Mesendoderm (in vitro differentiated cells): Measurements from ENCODE around the gene KRT78.
"Not testable (repeated sequence)": the region's sequence is repeated elsewhere in the genome, so short reads cannot be mapped to it uniquely, and the experiment has no call there.

Experiments
- DNase-seq: peaks from one replicate; pipeline ENCODE4 v3.0.0; 2013
- H2AK5ac ChIP-seq: 2 replicates; pipeline ENCODE4 v1.6.1; 2013; ENCODE audit warnings: low read length, inconsistent platforms
- H2BK120ac ChIP-seq: 2 replicates; pipeline ENCODE4 v1.6.1; 2013; ENCODE audit warnings: low read depth, mild to moderate bottlenecking, low read length, moderate library complexity, mixed read lengths
- H2BK15ac ChIP-seq: replicated peaks from 2 replicates; pipeline ENCODE4 v1.6.1; 2013; ENCODE audit warnings: low read depth, mild to moderate bottlenecking, moderate library complexity
- H2BK5ac ChIP-seq: 2 replicates; pipeline ENCODE4 v1.6.1; 2013; ENCODE audit warnings: low read length, inconsistent platforms
- H3K18ac ChIP-seq: 2 replicates; pipeline ENCODE4 v1.6.1; 2013; ENCODE audit warnings: mild to moderate bottlenecking, low read length, mixed read lengths
- H3K23ac ChIP-seq: one replicate; pipeline ENCODE4 v1.6.1; 2013; ENCODE audit warnings: low read length
- H3K27ac ChIP-seq: 2 replicates; pipeline ENCODE4 v1.5.1; 2013; ENCODE audit warnings: low read depth, mild to moderate bottlenecking, inconsistent platforms, low read length, moderate library complexity
- H3K27me3 ChIP-seq: 2 replicates; pipeline ENCODE4 v1.6.1; 2013; ENCODE audit warnings: low read length, control low read depth, mild to moderate bottlenecking, inconsistent platforms; ENCODE audit not compliant: insufficient read depth, poor library complexity
- H3K36me3 ChIP-seq: 2 replicates; pipeline ENCODE4 v1.6.1; 2013; ENCODE audit warnings: low read length, inconsistent platforms; ENCODE audit not compliant: control insufficient read depth, insufficient read depth
- H3K4ac ChIP-seq: one replicate; pipeline ENCODE4 v1.6.1; 2013; ENCODE audit warnings: low read depth, mild to moderate bottlenecking, low read length, moderate library complexity
- H3K4me1 ChIP-seq: 2 replicates; pipeline ENCODE4 v1.6.1; 2013; ENCODE audit warnings: low read depth, low read length, inconsistent platforms; ENCODE audit not compliant: control insufficient read depth
- H3K4me2 ChIP-seq: 2 replicates; pipeline ENCODE4 v1.6.1; 2013; ENCODE audit warnings: low read length
- H3K4me3 ChIP-seq: 2 replicates; pipeline ENCODE4 v1.5.1; 2013; ENCODE audit warnings: mild to moderate bottlenecking, low read length
- H3K56ac ChIP-seq: one replicate; pipeline ENCODE4 v1.6.1; 2013; ENCODE audit warnings: low read length
- H3K79me1 ChIP-seq: 2 replicates; pipeline ENCODE4 v1.6.1; 2013; ENCODE audit warnings: low read length, inconsistent platforms
- H3K79me2 ChIP-seq: 2 replicates; pipeline ENCODE4 v1.6.1; 2013; ENCODE audit warnings: mild to moderate bottlenecking, low read length; ENCODE audit not compliant: control insufficient read depth, insufficient read depth
- H3K9ac ChIP-seq: 2 replicates; pipeline ENCODE4 v1.6.1; 2013; ENCODE audit warnings: low read length, inconsistent platforms
- H4K5ac ChIP-seq: one replicate; pipeline ENCODE4 v1.6.1; 2013; ENCODE audit warnings: low read length
- H4K8ac ChIP-seq: one replicate; pipeline ENCODE4 v1.6.1; 2013; ENCODE audit warnings: low read depth, mild to moderate bottlenecking, control low read depth, low read length, moderate library complexity
- WGBS: extraction: QIAGEN DNeasy Blood & Tissue Kit; methylation state at CpG from one replicate; pipeline ENCODE4 v1.1.7; 2013; ENCODE audit warnings: low lambda C conversion rate, missing lambda C conversion rate; ENCODE audit not compliant: insufficient coverage; ENCODE audit errors: extremely low coverage; 5-methylcytosine and 5-hydroxymethylcytosine counted together

KRT78 gene

DNA sequence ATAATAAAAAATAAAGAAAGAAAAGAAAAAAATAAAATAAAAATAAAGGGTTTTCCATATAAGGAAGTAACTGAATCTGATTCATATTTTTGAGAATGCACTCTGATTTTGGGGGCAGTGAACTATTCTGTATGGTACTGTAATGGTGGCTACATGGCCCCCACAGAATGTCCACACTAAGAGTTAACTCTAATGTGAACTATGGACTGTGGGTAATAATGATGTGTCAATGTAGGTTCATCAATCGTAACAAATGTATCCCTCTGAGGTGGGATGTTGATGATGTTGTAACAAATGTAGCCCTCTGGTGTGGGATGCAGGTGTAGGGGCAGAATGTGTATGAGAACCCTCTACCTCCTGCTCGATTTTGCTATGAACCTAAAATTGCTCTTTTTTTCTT is 42.2 kb upstream of the KRT78 start:
- Histone ChIP-seq H3K4ac (no peak overlapping the region), H4K8ac (no peak overlapping the region), H3K4me2 (no peak overlapping the region), H2BK120ac (no peak overlapping the region), H3K79me2 (no peaks in the 10 kb centered on the region), H2BK5ac (no peak overlapping the region), H3K4me3 (no peak overlapping the region), H3K23ac (no peak overlapping the region), H2AK5ac (no peak overlapping the region), H3K4me1 (no peaks in the 10 kb centered on the region), H3K18ac (no peak overlapping the region), H2BK15ac (no peak overlapping the region), H3K27me3 (no peaks in the 10 kb centered on the region), H3K36me3 (no peaks in the 10 kb centered on the region), H3K27ac (no peak overlapping the region), H3K9ac (no peak overlapping the region), H3K56ac (no peak overlapping the region), H3K79me1 (no peaks in the 10 kb centered on the region), H4K5ac (no peak overlapping the region)
- WGBS = no CpG with 5 or more reads among the region's 2 CpGs
- DNase-seq = no peak

DNA sequence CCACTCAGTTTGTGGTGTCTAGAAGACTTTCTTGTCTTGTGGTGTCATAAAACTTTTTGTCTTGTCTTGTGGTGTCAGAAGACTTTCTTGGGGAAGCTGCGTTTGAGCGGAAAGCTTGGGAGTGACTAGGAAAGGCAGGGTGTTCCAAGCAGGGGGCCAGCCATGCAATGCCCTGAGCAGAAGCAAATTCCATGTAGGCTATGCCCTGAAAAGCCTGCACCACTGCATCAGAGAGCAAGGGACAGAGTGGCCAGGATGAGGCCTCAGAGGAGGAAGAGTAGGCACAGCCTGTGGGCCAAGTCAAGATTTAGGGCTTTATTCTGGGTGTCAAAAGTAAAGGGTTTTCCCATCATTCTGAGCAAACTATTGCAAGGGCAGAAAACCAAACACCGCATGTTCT is 41.6 kb upstream of the KRT78 start:
- no peak overlapping the region for H3K9ac ChIP-seq
- H2AK5ac ChIP-seq = no peak overlapping the region
- H3K4me2 ChIP-seq = no peak overlapping the region
- H3K4ac ChIP-seq = no peak overlapping the region
- H4K8ac ChIP-seq = no peak overlapping the region
- H3K27ac ChIP-seq = no peak overlapping the region
- no peak overlapping the region for H2BK5ac ChIP-seq
- H2BK15ac ChIP-seq = no peak overlapping the region
- H3K18ac ChIP-seq = no peak overlapping the region
- no peaks in the 10 kb centered on the region for H3K79me2 ChIP-seq
- WGBS = no CpG with 5 or more reads among the region's 3 CpGs
- H3K36me3 ChIP-seq = no peaks in the 10 kb centered on the region
- H3K56ac ChIP-seq = no peak overlapping the region
- no peak overlapping the region for H4K5ac ChIP-seq
- H3K4me1 ChIP-seq = no peaks in the 10 kb centered on the region
- no peaks in the 10 kb centered on the region for H3K79me1 ChIP-seq
- H3K27me3 ChIP-seq = no peaks in the 10 kb centered on the region
- no peak overlapping the region for H2BK120ac ChIP-seq
- DNase-seq = no peak
- H3K4me3 ChIP-seq = no peak overlapping the region
- H3K23ac ChIP-seq = no peak overlapping the region

DNA sequence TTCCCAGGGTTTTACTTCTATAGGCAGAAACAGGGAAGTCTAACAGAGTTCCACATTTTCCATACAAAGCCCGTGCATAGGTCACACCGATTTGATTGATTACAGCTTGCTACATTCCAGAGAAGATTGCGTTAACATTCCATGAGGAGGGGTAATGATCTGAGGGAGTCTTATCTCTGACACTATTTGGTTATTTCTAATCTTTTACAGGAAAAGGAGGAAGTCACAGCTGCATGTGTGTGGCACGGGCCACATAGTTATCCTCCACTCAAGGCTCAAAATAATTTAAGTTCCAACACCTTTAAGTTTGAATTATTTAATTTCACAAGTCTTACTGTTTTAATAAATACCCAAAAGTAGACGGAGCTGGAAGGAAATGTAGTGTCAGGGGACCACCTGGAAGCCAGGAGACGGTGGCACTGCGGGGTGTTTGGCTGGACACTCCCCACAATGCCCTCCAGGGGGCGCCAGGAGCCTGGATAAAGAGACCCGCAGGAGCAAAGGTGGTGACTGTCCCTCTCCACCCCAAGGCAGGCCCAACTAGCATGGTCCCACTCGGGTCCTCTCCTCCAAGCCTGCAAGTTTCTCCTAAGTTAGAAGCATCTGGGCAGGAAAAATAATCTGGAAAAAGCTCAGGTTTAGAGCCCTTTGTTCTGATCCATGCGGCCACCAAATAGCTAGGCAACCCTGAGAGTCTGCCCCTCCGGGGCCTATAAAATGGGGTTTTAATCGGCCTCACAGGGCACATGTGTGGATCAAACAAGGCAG is 35.9 kb upstream of the KRT78 start:
- Histone ChIP-seq H2BK5ac (no peak overlapping the region), H3K79me1 (no peaks in the 10 kb centered on the region), H3K27ac (peak overlapping the region; percentile 95), H3K4ac (peak overlapping the region; percentile 98), H2AK5ac (no peak overlapping the region), H3K18ac (peak overlapping the region; percentile 85), H3K4me2 (no peak overlapping the region), H3K23ac (no peak overlapping the region), H3K79me2 (no peaks in the 10 kb centered on the region), H3K4me1 (no peaks in the 10 kb centered on the region), H3K9ac (no peak overlapping the region), H3K27me3 (no peaks in the 10 kb centered on the region), H4K5ac (no peak overlapping the region), H4K8ac (no peak overlapping the region), H3K56ac (peak overlapping the region; percentile 76), H3K36me3 (no peaks in the 10 kb centered on the region), H3K4me3 (no peak overlapping the region), H2BK15ac (peak overlapping the region; percentile 86), H2BK120ac (peak overlapping the region; percentile 90)
- DNase-seq = peak; percentile 99
- no CpG with 5 or more reads among the region's 13 CpGs for WGBS

GRCh38 chr12:52880499-52880898 is 31.7 kb upstream of the KRT78 start:
- not testable (repeated sequence) for H3K36me3 ChIP-seq, H3K4me2 ChIP-seq, H3K4ac ChIP-seq, H3K79me2 ChIP-seq, H3K4me3 ChIP-seq, H2BK5ac ChIP-seq, H4K8ac ChIP-seq, H2BK15ac ChIP-seq, H3K27me3 ChIP-seq, DNase-seq, H3K9ac ChIP-seq, H2BK120ac ChIP-seq, H3K4me1 ChIP-seq, H3K79me1 ChIP-seq, H4K5ac ChIP-seq, H3K18ac ChIP-seq, H3K27ac ChIP-seq, H3K56ac ChIP-seq, H3K23ac ChIP-seq, H2AK5ac ChIP-seq
- no CpG with 5 or more reads among the region's 8 CpGs for WGBS

DNA sequence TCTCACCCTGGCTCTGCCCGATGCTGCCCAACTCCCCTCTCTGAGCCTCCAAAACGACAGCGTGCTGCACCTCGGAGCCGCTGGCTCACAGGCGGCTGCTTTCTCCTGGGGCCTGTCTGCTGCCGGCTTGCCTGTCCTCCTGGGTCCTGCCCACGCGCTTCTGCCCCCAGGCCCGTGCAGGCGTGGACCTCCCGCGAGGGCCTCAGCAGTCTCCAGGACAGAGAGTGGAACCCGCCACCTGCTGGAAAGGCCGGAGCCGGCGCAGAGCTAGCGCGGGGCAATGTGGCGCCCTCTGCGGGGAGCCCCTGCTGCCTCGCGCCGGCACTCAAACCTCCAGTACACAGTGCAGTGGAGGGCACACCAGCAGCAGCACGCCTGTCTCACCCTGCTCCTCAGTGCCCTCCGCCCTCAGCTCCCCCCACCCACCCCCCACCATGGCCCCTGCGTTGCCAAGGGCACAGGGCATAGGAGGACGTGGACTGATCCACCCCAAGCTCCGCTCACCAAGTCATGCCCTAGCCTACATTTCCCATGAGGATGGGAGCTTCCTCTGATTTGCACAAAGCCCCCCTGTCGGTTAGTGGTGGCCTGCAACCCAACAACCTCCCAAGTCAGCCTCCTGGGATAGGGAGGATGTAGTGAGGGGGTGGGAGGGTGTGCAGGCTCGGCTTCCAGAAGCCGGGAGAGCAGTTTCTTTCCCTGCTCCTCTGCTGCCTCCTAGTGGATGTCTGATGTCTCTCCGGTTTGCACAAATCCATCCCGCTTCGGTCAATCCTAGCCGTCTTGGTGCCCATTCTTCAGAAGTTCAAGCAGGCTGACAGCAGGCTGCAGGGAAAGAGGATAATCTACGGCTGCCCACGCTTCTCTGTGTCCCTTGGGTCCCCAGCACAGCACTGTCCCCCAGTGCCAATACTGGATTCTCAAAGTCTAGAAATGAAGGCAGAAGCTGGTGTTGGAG is 30.9 kb upstream of the KRT78 start:
- H3K56ac ChIP-seq = peak overlapping the region; percentile 89
- H3K79me1 ChIP-seq = no peaks in the 10 kb centered on the region
- no peaks in the 10 kb centered on the region for H3K79me2 ChIP-seq
- no peak overlapping the region for H2BK5ac ChIP-seq
- no peaks in the 10 kb centered on the region for H3K27me3 ChIP-seq
- peak overlapping the region; percentile 64 for H3K9ac ChIP-seq
- no peaks in the 10 kb centered on the region for H3K36me3 ChIP-seq
- H3K18ac ChIP-seq = no peak overlapping the region
- H2AK5ac ChIP-seq = no peak overlapping the region
- no peak overlapping the region for H3K4ac ChIP-seq
- no peak overlapping the region for H4K5ac ChIP-seq
- H3K4me3 ChIP-seq = no peak overlapping the region
- no peak overlapping the region for H2BK120ac ChIP-seq
- peak overlapping the region; percentile 42 for H3K4me2 ChIP-seq
- no peaks in the 10 kb centered on the region for H3K4me1 ChIP-seq
- no CpG with 5 or more reads among the region's 38 CpGs for WGBS
- H3K23ac ChIP-seq = no peak overlapping the region
- DNase-seq = peak; percentile 98
- H3K27ac ChIP-seq = no peak overlapping the region
- no peak overlapping the region for H2BK15ac ChIP-seq
- H4K8ac ChIP-seq = no peak overlapping the region
